GM10266 (cell line): ENCODE measurements around the gene SELENOW.
"Not testable (repeated sequence)": the region's sequence is repeated elsewhere in the genome, so short reads cannot be mapped to it uniquely, and the experiment has no call there.

ENCODE experiments used
- DNase-seq: peaks from one replicate; pipeline ENCODE4 v3.0.0; 2012; ENCODE audit errors: extremely low spot score
- CTCF ChIP-seq: IDR thresholded peaks from 2 replicates; pipeline ENCODE4 v1.5.1; 2012; ENCODE audit warnings: mild to moderate bottlenecking, low read depth; ENCODE audit not compliant: control insufficient read depth, insufficient read depth; ENCODE audit errors: missing control alignments

SELENOW gene

GRCh38 chr19:47766359-47766620 lies 12.2 kb upstream of the SELENOW start:
- DNase-seq, result no peak
- TF ChIP-seq CTCF, result no peak

- no peak for TF ChIP-seq CTCF
- no peak for DNase-seq
Measured at GRCh38 chr19:47766670-47767069, 11.8 kb upstream of the SELENOW start.

GRCh38 chr19:47767349-47767748 lies 11.2 kb upstream of the SELENOW start:
- no peak for DNase-seq
- TF ChIP-seq CTCF, result no peak

GRCh38 chr19:47768604-47769003 lies 9.9 kb upstream of the SELENOW start:
- no peak for DNase-seq

GRCh38 chr19:47769534-47769933 lies 9.0 kb upstream of the SELENOW start:
- TF ChIP-seq CTCF, result no peak
- DNase-seq, result no peak

More at GRCh38 chr19:47768604-47769003, 9.9 kb upstream of the SELENOW start:
- TF ChIP-seq CTCF, result no peak

- not testable (repeated sequence) for DNase-seq
Measured at GRCh38 chr19:47771291-47771690, 7.2 kb upstream of the SELENOW start.

GRCh38 chr19:47776568-47776967 lies 1.9 kb upstream of the SELENOW start:
- TF ChIP-seq CTCF, result no peak
- no peak for DNase-seq

- DNase-seq, result not testable (repeated sequence)
Measured at GRCh38 chr19:47777245-47778048, 1.1 kb upstream of the SELENOW start.

- no peak for DNase-seq
Measured at GRCh38 chr19:47778954-47779351, 450 bp downstream of the SELENOW start.

More at GRCh38 chr19:47778954-47779351, 450 bp downstream of the SELENOW start:
- TF ChIP-seq CTCF, result no peak
